DND-41 (cell line): ENCODE data around the gene KIAA1586.
"Not testable (repeated sequence)": the region's sequence is repeated elsewhere in the genome, so short reads cannot be mapped to it uniquely, and the experiment has no call there.

ENCODE experiments used
- ATAC-seq: fragments of 200-7000 bp; cut with Tn5 transposase; 3 replicates; pipeline ENCODE4 v1.9.1; 2021; ENCODE audit warnings: low read depth; ENCODE audit not compliant: insufficient read depth
- DNase-seq: peaks from one replicate; pipeline ENCODE4 v3.0.0-alpha.2; 2020
- H2AFZ ChIP-seq: 2 replicates; pipeline ENCODE4 v1.6.0; 2012; ENCODE audit warnings: low read depth, low read length
- H3K27ac ChIP-seq: 2 replicates; pipeline ENCODE4 v1.5.1; 2012; ENCODE audit warnings: low read length, inconsistent platforms
- H3K27me3 ChIP-seq: fragments of 200-600 bp; sonication (generic); 2 replicates; pipeline ENCODE4 v1.6.0; 2012; ENCODE audit warnings: low read length, mild to moderate bottlenecking, inconsistent platforms; ENCODE audit not compliant: insufficient read depth, poor library complexity
- H3K36me3 ChIP-seq: 2 replicates; pipeline ENCODE4 v1.5.1; 2012; ENCODE audit warnings: low read length, inconsistent platforms; ENCODE audit not compliant: insufficient read depth
- H3K4me1 ChIP-seq: 2 replicates; pipeline ENCODE4 v1.5.1; 2012; ENCODE audit warnings: mild to moderate bottlenecking, low read length; ENCODE audit not compliant: insufficient read depth
- H3K4me2 ChIP-seq: 2 replicates; pipeline ENCODE4 v1.6.0; 2012; ENCODE audit warnings: mild to moderate bottlenecking, moderate library complexity, low read length, inconsistent platforms; ENCODE audit not compliant: insufficient read depth
- H3K4me3 ChIP-seq, 2 experiments: fragments of 200-600 bp in 1 of 2; shearing (Covaris generic) in 1 of 2; 2 replicates each; pipeline ENCODE4 v1.5.1; 2012 to 2016; ENCODE audit warnings: inconsistent platforms in 2 of 2, low read length in 2 of 2, mild to moderate bottlenecking in 2 of 2, low read depth in 1 of 2, moderate library complexity in 1 of 2
- H3K79me2 ChIP-seq: 2 replicates; pipeline ENCODE4 v1.6.0; 2012; ENCODE audit warnings: low read length, inconsistent platforms; ENCODE audit not compliant: insufficient read depth
- H3K9ac ChIP-seq: 2 replicates; pipeline ENCODE4 v1.6.0; 2012; ENCODE audit warnings: low read depth, mild to moderate bottlenecking, inconsistent platforms, low read length, moderate library complexity
- H3K9me3 ChIP-seq: 2 replicates; pipeline ENCODE4 v1.5.1; 2012; ENCODE audit warnings: low read length, moderate library complexity, mild to moderate bottlenecking, inconsistent platforms; ENCODE audit not compliant: insufficient read depth, severe bottlenecking
- H4K20me1 ChIP-seq: 2 replicates; pipeline ENCODE4 v1.6.0; 2012; ENCODE audit warnings: low read length; ENCODE audit not compliant: insufficient read depth
- CTCF ChIP-seq: IDR thresholded peaks from 2 replicates; pipeline ENCODE4 v1.5.1; 2012; ENCODE audit warnings: borderline replicate concordance, low read length, moderate library complexity, mild to moderate bottlenecking; ENCODE audit not compliant: poor library complexity, severe bottlenecking; ENCODE audit errors: extremely low read depth
- EZH2 ChIP-seq: IDR thresholded peaks from 3 replicates; pipeline ENCODE4 v1.6.1; 2012; ENCODE audit warnings: borderline replicate concordance, low read depth, mild to moderate bottlenecking, moderate library complexity, low read length, inconsistent platforms; ENCODE audit not compliant: severe bottlenecking

Gene KIAA1586

DNA sequence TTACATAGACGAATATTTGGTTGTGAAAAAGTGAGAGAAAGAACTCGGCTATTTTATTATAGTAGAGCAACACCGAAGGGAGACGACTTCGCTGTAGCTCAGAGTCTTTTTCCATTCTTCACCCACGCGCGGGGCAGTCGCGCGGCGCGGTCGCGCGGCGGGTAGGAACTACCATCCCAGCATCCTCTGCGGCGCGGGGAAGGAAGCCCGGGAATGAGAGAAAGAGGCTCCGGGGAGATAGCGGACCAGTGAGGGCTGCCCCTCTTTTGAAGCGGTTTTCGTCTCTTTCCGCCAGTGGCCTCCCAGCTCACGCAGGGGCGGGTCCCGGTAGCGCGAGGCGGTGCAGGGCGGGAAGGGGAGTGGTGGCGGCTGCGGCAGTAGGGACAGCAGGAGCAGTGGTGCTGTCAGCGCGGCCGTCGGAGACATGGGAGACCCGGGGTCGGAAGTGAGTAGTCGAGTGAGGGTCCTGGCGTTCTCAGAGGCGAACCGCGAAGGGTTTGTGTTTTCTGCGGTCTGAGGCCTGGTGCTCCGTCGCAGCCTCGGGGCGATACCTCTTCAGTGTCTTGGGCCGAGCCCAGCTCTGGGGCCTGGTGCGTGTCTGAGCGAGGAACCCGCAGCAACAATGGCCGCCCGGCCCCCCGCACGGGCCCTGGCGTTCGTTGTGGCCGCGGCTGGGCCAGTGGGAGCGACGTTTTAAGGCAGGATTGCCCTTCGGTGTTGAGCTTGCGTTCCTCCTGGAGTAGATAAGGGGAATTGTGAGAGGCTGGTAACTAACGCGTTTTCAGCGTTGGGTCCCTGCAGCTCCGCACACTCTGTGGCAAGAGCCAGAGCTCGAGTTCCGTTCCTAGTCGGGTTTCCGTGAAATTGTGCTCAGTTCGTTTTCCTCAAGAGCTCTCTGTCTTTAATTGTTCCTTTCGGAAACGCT lies at the start of gene KIAA1586:
Gene KIAA1586 (plus strand): TSS at position 362 of the 925 bp plus-strand sequence. CDS start 63 bp downstream, at position 425.
- DNase-seq = peak; percentile 93
- peaks cover 13% of the 10 kb centered on the region; the same call in 1 of the 2 replicates for H4K20me1 ChIP-seq
- H3K4me1 ChIP-seq = peaks cover 29% of the 10 kb centered on the region
- peak; percentile 97 for ATAC-seq
- H3K9me3 ChIP-seq, H3K27me3 ChIP-seq: not testable (repeated sequence)
- peak within 1 kb of the TSS; percentile 76 to 85 for H3K4me3 ChIP-seq
- peaks cover 45% of the 10 kb centered on the region for H3K79me2 ChIP-seq
- peak within 1 kb of the TSS; percentile 70 for H3K9ac ChIP-seq
- peak within 1 kb of the TSS; percentile 97 for H2AFZ ChIP-seq
- peak within 1 kb of the TSS; percentile 79 for H3K4me2 ChIP-seq
- peak within 1 kb of the TSS; percentile 82 for H3K27ac ChIP-seq
- peaks cover 36% of the 10 kb centered on the region for H3K36me3 ChIP-seq

- Histone ChIP-seq H3K79me2 (no peaks in the 10 kb centered on the region), H3K9ac (no peak overlapping the region), H3K27me3 (no peaks in the 10 kb centered on the region), H3K4me1 (no peaks in the 10 kb centered on the region), H3K27ac (no peak overlapping the region), H3K4me2 (no peak overlapping the region), H3K9me3 (peaks cover 5% of the 10 kb centered on the region), H4K20me1 (no peaks in the 10 kb centered on the region), H2AFZ (no peak overlapping the region), H3K36me3 (no peaks in the 10 kb centered on the region), H3K4me3 (no peak overlapping the region)
- DNase-seq = no peak
- TF ChIP-seq CTCF (no peak), EZH2 (no peak)
- ATAC-seq = no peak
Measured at GRCh38 chr6:56999049-56999448, 47.4 kb upstream of the KIAA1586 start.

DNA sequence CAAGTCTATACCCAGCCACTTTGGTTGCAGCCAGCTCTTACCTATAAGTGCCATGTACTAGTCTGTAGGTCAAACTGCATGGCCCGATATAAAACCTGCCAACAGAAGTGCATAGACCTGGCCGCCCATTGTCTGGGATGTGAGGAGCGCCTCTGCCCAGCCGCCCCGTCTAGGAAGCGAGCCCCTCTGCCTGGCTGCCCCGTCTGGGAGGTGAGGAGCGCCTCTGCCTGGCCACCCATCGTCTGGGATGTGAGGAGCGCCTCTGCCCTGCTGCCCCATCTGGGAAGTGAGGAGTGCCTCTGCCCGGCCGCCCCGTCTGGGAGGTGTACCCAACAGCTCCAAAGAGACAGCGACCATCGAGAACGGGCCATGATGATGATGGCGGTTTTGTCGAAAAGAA lies 46.7 kb upstream of the KIAA1586 start:
- H3K4me3 ChIP-seq, H3K4me2 ChIP-seq, H4K20me1 ChIP-seq, H3K79me2 ChIP-seq, H3K36me3 ChIP-seq, H3K27ac ChIP-seq, H2AFZ ChIP-seq, H3K9ac ChIP-seq, H3K27me3 ChIP-seq, ATAC-seq, H3K4me1 ChIP-seq, H3K9me3 ChIP-seq, DNase-seq: not testable (repeated sequence)

DNA sequence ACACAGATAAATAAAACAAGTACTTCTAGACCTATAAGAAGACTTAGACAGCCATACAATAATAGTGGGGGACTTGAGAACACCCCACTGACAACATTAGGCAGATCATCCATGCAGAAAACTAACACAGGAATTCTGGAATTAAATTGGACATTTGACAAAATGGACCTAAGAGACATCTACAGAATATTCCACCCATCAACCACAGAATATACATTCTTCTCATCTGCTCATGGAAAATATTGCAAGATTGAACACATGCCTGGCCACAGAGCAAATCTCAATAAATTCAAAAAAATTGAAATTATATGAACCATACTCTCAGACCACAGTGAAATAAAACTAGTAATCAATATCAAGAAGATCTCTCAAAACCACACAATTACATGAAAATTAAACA lies 44.3 kb upstream of the KIAA1586 start:
- Histone ChIP-seq H3K36me3 (no peaks in the 10 kb centered on the region), H3K9ac (no peak overlapping the region), H3K79me2 (no peaks in the 10 kb centered on the region), H3K4me3 (no peak overlapping the region), H3K9me3 (peaks cover 5% of the 10 kb centered on the region), H3K4me1 (no peaks in the 10 kb centered on the region), H3K4me2 (no peak overlapping the region), H3K27me3 (no peaks in the 10 kb centered on the region), H2AFZ (no peak overlapping the region), H3K27ac (no peak overlapping the region), H4K20me1 (no peaks in the 10 kb centered on the region)
- no peak for DNase-seq
- TF ChIP-seq EZH2 (no peak), CTCF (no peak)
- ATAC-seq = no peak
